ENCODE data around the gene GNA12. TPM values are rescaled to one million over a fixed set of nuclear protein-coding genes. Genes with fewer than 3 reads are reported as not detected.
A peak's percentile ranks its signal among the peaks of the same experiment; 100 is the strongest.

GNA12 gene
- total and polyA plus RNA-seq, 9 of the 15 experiments (the other 6 are each of a cell fraction or from before 2014, with no cell fraction given): 0.65 to 32.7 (median 9.6) TPM

DNA sequence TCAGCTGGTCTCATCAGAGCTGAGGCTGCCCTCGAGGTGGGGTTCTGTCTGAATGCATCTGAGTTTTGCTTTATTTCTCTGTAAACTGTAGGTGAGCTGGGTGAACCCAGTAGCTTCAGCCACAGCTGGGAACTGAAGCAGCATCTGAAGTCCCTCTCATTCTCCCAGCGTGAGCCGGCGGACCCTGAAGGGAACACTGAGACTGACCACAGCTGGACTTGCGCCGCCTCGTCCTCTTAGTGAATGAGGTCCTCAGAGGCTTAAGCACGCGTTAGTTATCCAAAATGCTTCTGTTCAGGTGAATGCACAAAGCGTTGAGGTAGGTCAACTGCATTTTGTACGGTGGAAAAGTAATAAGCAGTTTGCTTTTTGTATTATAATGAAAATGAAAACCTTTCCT is 79.5 kb downstream of the GNA12 start:
- Histone ChIP-seq H3K27ac (ENCODE audit: extremely low read depth, low read depth, low read length) (no peak overlapping the region), H3K27me3 (ENCODE audit: control insufficient read depth in 2 of 2, insufficient read depth in 2 of 2, low read length in 2 of 2) (no peaks in the 10 kb centered on the region), H3K36me3 (ENCODE audit: control insufficient read depth, insufficient read depth, low read length) (no peaks in the 10 kb centered on the region; the same call in 2 of the 3 replicates), H2AFZ (ENCODE audit: low read depth, low read length) (no peak overlapping the region), H3K4me3 (no peak overlapping the region), H3K79me2 (ENCODE audit: control insufficient read depth, insufficient read depth, low read length) (peaks cover 7% of the 10 kb centered on the region; the same call in 1 of the 3 replicates), H3K9ac (ENCODE audit: insufficient read depth in 1 of 2, low read depth in 2 of 2, low read length in 2 of 2) (no peak overlapping the region; a peak in 1 of 4 replicates), H3K4me2 (ENCODE audit: insufficient read depth, low read length) (no peak overlapping the region), H3K4me1 (replicated peaks in 1 of 2; ENCODE audit: control insufficient read depth in 2 of 2, insufficient read depth in 2 of 2, low read length in 2 of 2) (peaks cover 14 to 33% of the 10 kb centered on the region in 2 experiments), H4K20me1 (replicated peaks; ENCODE audit: control insufficient read depth, insufficient read depth, low read length) (0 out of 2 replicates have a peak, but pooled peaks cover 3% of the 10 kb centered on the region), H3K9me3 (replicated peaks; ENCODE audit: control insufficient read depth, insufficient read depth, low read depth, low read length) (0 out of 2 replicates have a peak, but pooled peaks cover 2% of the 10 kb centered on the region), H3K9me1 (ENCODE audit: control insufficient read depth, insufficient read depth, low read length) (no peaks in the 10 kb centered on the region)
- POLR2A ChIA-PET: no interaction called here
- DNase-seq (ENCODE audit: extremely low read depth in 1 of 4, low spot score in 3 of 4) (no peak), FAIRE-seq (no peak), ATAC-seq (no peak)
- CTCF ChIA-PET (ENCODE audit: low intra/inter-chr PET ratio): no interaction called here
- intact Hi-C loops (cut with micrococcal nuclease): no loop called here
- in situ Hi-C loops (cut with MboI): no loop called here
- WGBS (ENCODE audit: insufficient coverage, low coverage, missing lambda C conversion rate): 91% methylated on average over 11 of the region's 11 CpGs
- BruUV-seq (replicated peaks): no TSS peak
- TF ChIP-seq SMAD4 (CRISPR knock-in tag; conservative IDR thresholded peaks at IDR 0.05): no peak

DNA sequence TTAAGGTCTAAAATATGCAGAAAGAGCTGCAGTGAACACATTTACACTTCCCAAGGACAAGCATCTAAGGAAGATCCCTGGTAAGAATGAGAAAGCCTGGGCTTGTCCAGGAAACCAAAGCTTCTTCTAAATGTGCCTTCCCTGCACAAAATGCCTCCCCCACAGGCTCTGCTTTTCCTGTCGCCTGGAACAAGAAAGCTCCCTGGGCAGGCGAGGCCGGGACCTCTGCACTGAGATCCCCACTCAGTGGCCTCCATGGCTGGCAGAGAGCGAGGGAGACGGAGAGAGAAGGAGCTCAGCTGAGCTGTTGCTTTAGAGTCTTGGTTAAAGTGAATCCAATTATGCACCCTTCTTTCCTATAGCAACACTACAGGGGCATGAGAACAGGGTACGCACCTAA is 80.5 kb downstream of the GNA12 start:
- no peak for DNase-seq (ENCODE audit: extremely low read depth in 1 of 4, low spot score in 3 of 4)
- ATAC-seq: no peak
- TF ChIP-seq PML (IDR thresholded peaks at IDR 0.05; ENCODE audit: low read length) (no peak), ZNF324 (CRISPR knock-in tag; IDR thresholded peaks at IDR 0.05) (no peak), NFATC3 (IDR thresholded peaks at IDR 0.05) (no peak), NR4A1 (CRISPR knock-in tag; IDR thresholded peaks at IDR 0.05) (no peak), NR4A1 (tag; IDR thresholded peaks at IDR 0.05) (no peak), HNRNPUL1 (IDR thresholded peaks at IDR 0.05; ENCODE audit: low read length) (no peak), TRIM28 (IDR thresholded peaks at IDR 0.05) (no peak), ZNF780A (CRISPR knock-in tag; IDR thresholded peaks at IDR 0.05) (no peak)
- TF ChIP-seq, protein P1, sequence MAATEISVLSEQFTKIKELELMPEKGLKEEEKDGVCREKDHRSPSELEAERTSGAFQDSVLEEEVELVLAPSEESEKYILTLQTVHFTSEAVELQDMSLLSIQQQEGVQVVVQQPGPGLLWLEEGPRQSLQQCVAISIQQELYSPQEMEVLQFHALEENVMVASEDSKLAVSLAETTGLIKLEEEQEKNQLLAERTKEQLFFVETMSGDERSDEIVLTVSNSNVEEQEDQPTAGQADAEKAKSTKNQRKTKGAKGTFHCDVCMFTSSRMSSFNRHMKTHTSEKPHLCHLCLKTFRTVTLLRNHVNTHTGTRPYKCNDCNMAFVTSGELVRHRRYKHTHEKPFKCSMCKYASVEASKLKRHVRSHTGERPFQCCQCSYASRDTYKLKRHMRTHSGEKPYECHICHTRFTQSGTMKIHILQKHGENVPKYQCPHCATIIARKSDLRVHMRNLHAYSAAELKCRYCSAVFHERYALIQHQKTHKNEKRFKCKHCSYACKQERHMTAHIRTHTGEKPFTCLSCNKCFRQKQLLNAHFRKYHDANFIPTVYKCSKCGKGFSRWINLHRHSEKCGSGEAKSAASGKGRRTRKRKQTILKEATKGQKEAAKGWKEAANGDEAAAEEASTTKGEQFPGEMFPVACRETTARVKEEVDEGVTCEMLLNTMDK (IDR thresholded peaks at IDR 0.05; ENCODE audit: borderline replicate concordance, insufficient read depth, low read depth, low read length, poor library complexity, severe bottlenecking): no peak
- TF ChIP-seq, protein P2, sequence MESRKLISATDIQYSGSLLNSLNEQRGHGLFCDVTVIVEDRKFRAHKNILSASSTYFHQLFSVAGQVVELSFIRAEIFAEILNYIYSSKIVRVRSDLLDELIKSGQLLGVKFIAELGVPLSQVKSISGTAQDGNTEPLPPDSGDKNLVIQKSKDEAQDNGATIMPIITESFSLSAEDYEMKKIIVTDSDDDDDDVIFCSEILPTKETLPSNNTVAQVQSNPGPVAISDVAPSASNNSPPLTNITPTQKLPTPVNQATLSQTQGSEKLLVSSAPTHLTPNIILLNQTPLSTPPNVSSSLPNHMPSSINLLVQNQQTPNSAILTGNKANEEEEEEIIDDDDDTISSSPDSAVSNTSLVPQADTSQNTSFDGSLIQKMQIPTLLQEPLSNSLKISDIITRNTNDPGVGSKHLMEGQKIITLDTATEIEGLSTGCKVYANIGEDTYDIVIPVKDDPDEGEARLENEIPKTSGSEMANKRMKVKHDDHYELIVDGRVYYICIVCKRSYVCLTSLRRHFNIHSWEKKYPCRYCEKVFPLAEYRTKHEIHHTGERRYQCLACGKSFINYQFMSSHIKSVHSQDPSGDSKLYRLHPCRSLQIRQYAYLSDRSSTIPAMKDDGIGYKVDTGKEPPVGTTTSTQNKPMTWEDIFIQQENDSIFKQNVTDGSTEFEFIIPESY (CRISPR knock-in tag; IDR thresholded peaks at IDR 0.05): no peak
- Histone ChIP-seq H2AFZ (ENCODE audit: low read depth, low read length) (no peak overlapping the region), H3K4me3 (no peak overlapping the region), H3K36me3 (ENCODE audit: control insufficient read depth, insufficient read depth, low read length) (no peaks in the 10 kb centered on the region), H4K20me1 (replicated peaks; ENCODE audit: control insufficient read depth, insufficient read depth, low read length) (0 out of 2 replicates have a peak, but pooled peaks cover 3% of the 10 kb centered on the region), H3K4me2 (ENCODE audit: insufficient read depth, low read length) (no peak overlapping the region), H3K27ac (ENCODE audit: extremely low read depth, low read depth, low read length) (no peak overlapping the region), H3K9me3 (replicated peaks; ENCODE audit: control insufficient read depth, insufficient read depth, low read depth, low read length) (no peaks in the 10 kb centered on the region), H3K27me3 (ENCODE audit: control insufficient read depth in 2 of 2, insufficient read depth in 2 of 2, low read length in 2 of 2) (no peaks in the 10 kb centered on the region), H3K9ac (ENCODE audit: insufficient read depth in 1 of 2, low read depth in 2 of 2, low read length in 2 of 2) (peak overlapping the region in 1 of 2 experiments; percentile 76; a peak in 1 of 4 replicates), H3K4me1 (replicated peaks in 1 of 2; ENCODE audit: control insufficient read depth in 2 of 2, insufficient read depth in 2 of 2, low read length in 2 of 2) (peaks cover 22 to 42% of the 10 kb centered on the region in 2 experiments), H3K9me1 (ENCODE audit: control insufficient read depth, insufficient read depth, low read length) (no peaks in the 10 kb centered on the region), H3K79me2 (ENCODE audit: control insufficient read depth, insufficient read depth, low read length) (peaks cover 12% of the 10 kb centered on the region; the same call in 2 of the 3 replicates)
- WGBS (ENCODE audit: insufficient coverage, low coverage, missing lambda C conversion rate): 84% methylated on average over 6 of the region's 6 CpGs
- POLR2A ChIA-PET: interaction anchor here (0.6 to 1.1 kb wide), 4 partner anchors 11 to 377 kb away, joined by 3 to 4 read pairs (median 3); no protein-coding TSS in a partner anchor
- intact Hi-C loops (cut with micrococcal nuclease): no loop called here
- CTCF ChIA-PET (ENCODE audit: low intra/inter-chr PET ratio): no interaction called here
- in situ Hi-C loops (cut with MboI): no loop called here
- no TSS peak for BruUV-seq (replicated peaks)
- FAIRE-seq: no peak

Data from K562 (cell line).